ENCODE measurements around the gene SIGMAR1.

DNA sequence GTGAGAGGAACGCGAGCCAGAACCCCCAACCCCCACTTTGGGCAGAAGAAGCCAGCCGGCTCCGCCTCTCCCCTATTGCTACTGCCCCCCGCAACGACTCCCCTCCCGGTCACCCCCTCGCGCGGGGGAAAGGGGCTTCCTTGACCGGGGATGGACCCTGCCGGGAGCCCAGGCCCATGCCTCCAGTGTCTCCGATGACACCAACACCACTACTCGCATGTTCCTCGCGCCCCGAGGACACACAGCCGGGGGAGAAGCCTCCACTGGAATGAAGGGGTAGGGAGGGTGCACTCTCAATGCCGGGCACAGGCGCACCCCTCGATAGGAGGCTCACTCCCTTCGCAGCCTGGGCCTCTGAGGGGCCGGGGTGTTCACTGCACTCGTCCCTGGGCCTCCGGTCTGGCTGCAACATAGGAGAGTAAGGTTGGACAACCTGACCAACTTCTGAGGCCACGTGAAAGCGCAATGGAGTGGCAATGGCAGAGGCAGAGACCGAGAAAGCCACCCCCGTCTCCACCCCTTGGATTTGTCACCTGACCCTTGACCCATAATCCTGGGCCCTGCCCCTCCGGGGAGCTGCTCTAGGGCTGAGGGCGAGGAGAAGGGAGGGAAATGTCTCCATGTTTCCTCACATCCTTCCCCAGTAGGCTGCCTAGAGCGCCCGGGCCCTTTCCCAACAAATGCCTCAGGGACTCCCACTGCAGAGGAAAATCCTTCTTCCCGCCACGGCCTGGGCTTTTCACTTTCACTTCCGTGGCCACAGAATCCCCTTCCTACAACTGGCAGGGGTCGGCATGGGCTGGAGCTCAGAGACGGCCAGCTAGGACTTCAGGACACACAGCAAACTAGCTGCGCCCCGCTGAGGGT lies 47.0 kb downstream of the SIGMAR1 start:
- TF ChIP-seq CTCF (IDR thresholded peaks at IDR 0.05; ENCODE audit: insufficient read depth, low read depth, low read length) (no peak), EZH2 (IDR thresholded peaks at IDR 0.05; ENCODE audit: insufficient read depth, low read length) (no peak)

All from astrocyte (in vitro differentiated cells and primary cell).